GM21717 (cell line): ENCODE data around the gene PBX2.
"Not testable (repeated sequence)": the region's sequence is repeated elsewhere in the genome, so short reads cannot be mapped to it uniquely, and the experiment has no call there.

Source experiments
- ATAC-seq: cut with Tn5 transposase; IDR thresholded peaks from one replicate; pipeline ENCODE4 v1.9.1; 2021; ENCODE audit warnings: mild to moderate bottlenecking, moderate library complexity; ENCODE audit not compliant: unreplicated experiment

The PBX2 gene

GRCh38 chr6:32151863-32152768 lies 37.9 kb downstream of the PBX2 start, which contains the start of gene PRRT1:
TSS of gene PRRT1 (minus strand) at chr6:32151939. CDS start at chr6:32151827, 112 bp downstream.
- ATAC-seq, result no peak

DNA sequence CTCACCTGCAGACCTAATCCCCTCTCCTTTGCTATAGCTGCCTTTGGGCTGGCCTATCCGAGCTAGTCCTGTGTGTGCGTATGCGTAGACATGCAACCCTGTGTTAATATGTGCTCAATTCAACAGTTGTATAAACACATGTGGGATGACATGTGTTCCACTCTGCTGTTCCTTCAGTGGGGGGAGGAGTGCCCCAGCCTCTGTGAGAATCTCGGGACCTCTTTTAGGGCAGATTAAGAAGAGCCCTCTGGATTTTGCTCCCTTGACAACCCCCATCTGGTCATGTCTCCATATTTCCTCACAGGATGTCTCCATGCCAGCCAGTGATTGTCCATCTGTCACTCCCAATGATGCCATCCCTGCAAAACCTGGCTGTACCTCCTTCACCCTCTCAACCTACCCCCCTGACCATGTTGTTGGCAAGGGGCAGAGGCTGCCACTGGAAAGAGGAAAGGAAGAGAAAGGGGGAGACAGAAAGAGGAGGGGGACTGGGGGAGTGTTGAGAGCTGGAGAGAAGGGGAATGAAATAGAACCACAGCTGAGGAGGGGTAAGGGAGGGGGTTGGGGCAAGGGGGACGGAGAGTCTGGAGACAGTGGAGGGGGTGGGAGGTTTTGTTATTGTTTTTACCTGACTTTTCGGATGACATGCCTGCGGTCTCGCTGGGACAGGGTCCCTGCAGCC lies 38.7 kb downstream of the PBX2 start:
- no peak for ATAC-seq

DNA sequence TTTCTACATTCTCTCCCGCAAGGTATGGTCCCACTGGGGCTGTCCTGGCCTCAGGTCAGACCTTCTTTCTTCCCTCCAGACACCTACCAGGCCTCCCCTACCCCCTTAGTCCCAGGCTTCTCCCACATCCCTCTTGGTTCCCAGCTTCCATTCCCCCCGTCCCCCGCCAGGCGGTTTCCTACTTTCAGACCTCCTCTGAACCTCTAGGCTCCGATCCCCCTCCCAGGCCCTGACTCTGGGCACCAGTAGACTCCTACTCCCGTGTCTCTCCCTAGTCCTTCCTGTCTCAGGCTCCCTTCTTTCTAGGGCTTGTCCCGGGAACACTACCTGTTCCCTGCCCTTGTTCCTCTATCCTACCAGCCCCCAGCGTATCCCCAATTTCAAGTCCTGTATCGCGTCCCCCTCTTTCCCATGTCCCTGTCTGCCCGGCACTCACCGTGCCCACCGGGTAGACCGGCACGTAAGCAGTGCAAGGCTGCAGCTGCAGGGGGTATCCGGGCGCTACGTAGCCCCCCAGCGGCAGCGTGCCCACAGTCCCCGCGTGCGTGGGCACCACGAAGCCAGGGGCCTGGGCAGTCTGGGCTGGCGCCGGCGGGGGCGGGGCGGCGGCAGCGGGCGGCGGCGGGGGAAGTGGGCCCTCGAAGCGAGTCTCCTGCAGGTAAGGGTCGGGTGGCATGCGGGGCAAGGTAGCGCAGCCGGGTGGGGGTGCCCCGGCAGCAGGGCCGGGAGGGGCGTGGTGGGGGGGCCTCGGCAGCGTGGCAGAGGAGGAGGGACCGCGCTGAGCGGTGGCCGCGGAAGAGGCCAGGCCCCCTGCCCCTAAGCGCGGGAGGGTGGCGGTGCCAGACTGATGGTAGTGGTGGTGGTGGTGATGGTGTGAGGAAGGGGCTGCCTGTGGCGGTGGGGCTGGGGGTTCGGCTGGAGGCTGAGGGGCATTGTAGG lies 39.8 kb downstream of the PBX2 start:
- ATAC-seq, result no peak

GRCh38 chr6:32149092-32149755 lies 40.8 kb downstream of the PBX2 start:
- ATAC-seq, result no peak

GRCh38 chr6:32148289-32149091 lies 41.5 kb downstream of the PBX2 start:
- no peak for ATAC-seq

- ATAC-seq, result no peak
Measured at GRCh38 chr6:32147401-32148132, 42.4 kb downstream of the PBX2 start.

DNA sequence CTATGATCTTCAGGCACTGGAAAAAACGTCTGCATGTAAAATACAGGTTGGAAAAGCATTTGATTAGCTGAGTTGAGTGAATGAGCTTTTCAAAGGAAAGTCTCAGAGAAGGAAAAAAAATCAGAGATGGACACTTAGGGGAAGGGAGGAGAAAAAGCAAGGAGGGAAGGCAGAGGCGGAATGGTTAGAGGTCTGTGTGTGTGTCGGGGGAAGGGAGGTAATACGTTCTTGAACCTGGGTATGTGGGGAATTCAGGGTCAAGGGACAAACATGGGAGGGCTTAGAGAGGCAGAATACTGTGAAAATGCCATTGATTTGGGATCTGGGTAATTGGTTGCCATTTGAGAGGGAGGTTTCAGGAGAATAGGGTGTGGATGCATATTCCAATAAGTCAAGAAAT lies 43.3 kb downstream of the PBX2 start:
- ATAC-seq, result no peak

GRCh38 chr6:32146287-32146686 lies 43.7 kb downstream of the PBX2 start:
- ATAC-seq, result no peak

GRCh38 chr6:32144238-32144637 lies 45.8 kb downstream of the PBX2 start:
- ATAC-seq, result not testable (repeated sequence)

- ATAC-seq, result no peak
Measured at GRCh38 chr6:32140420-32141046, 49.5 kb downstream of the PBX2 start.

DNA sequence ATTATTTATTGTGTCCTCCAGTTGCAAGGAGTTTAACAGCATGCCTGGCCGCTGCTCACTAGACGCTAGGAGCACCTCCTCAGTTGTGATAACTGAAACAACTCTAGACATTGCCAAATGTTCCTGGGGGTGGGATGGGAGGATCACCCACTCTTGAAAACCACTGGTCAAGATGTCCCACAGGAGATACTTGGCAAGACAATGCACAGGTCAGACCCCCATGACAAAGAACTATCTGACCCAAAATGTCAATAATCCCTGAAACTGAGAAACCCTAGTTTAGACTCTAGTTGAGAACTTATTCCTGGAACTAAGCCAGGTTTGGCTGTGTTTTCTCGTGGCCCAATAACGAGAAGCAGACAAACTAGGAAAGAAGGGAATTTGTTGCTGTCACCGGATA lies 50.4 kb downstream of the PBX2 start:
- ATAC-seq, result no peak

- no peak for ATAC-seq
Measured at GRCh38 chr6:32137454-32137853, 52.5 kb downstream of the PBX2 start.
